ENCODE measurements around the gene ZXDC.

DNA sequence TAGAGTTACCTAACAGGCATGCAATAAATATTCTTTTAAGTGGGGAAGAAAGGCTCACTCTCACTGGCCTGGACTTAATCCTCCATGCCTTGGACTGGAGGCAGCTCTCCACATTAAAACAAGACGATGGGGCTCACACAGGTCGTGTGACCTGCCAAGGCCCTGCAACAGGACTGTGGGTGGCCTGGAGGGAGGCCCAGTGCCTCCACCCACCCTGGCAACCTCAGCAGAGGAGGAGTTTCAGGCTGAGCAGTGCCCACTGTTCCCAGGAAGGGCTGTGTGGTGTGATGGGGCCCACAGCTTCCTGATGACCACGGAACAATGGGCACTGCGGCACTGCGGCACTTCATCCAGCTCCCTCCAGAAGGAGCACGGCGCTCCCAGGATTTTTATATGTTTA is 36.3 kb upstream of the ZXDC start:
- no peak for TF ChIP-seq EZH2 (IDR thresholded peaks at IDR 0.05; ENCODE audit: borderline replicate concordance, low read depth, low read length, poor library complexity, severe bottlenecking)
- TF ChIP-seq, protein P1, sequence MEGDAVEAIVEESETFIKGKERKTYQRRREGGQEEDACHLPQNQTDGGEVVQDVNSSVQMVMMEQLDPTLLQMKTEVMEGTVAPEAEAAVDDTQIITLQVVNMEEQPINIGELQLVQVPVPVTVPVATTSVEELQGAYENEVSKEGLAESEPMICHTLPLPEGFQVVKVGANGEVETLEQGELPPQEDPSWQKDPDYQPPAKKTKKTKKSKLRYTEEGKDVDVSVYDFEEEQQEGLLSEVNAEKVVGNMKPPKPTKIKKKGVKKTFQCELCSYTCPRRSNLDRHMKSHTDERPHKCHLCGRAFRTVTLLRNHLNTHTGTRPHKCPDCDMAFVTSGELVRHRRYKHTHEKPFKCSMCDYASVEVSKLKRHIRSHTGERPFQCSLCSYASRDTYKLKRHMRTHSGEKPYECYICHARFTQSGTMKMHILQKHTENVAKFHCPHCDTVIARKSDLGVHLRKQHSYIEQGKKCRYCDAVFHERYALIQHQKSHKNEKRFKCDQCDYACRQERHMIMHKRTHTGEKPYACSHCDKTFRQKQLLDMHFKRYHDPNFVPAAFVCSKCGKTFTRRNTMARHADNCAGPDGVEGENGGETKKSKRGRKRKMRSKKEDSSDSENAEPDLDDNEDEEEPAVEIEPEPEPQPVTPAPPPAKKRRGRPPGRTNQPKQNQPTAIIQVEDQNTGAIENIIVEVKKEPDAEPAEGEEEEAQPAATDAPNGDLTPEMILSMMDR (conservative IDR thresholded peaks at IDR 0.05; ENCODE audit: low read depth, low read length), result no peak
